Measurements from ENCODE around the gene SLC25A22.

Gene SLC25A22

GRCh38 chr11:773830-774229 is 24.3 kb downstream of the SLC25A22 start:
- TF ChIP-seq CTCF (IDR thresholded peaks at IDR 0.05), result no peak

- no peak for TF ChIP-seq CTCF (IDR thresholded peaks at IDR 0.05)
Observed at GRCh38 chr11:773425-773824, 24.7 kb downstream of the SLC25A22 start.

GRCh38 chr11:772429-773390 is 25.4 kb downstream of the SLC25A22 start:
- TF ChIP-seq CTCF (IDR thresholded peaks at IDR 0.05), result no peak

GRCh38 chr11:771617-772204 is 26.4 kb downstream of the SLC25A22 start:
- TF ChIP-seq CTCF (IDR thresholded peaks at IDR 0.05), result no peak

GRCh38 chr11:770642-771616 is 27.2 kb downstream of the SLC25A22 start:
- TF ChIP-seq CTCF (IDR thresholded peaks at IDR 0.05), result no peak

GRCh38 chr11:769887-770641 is 28.0 kb downstream of the SLC25A22 start:
- TF ChIP-seq CTCF (IDR thresholded peaks at IDR 0.05), result no peak
